Prostate gland (tissue), 2 donors: ENCODE data around the gene SKAP1.

Source experiments
- CTCF ChIP-seq, 4 experiments: fragments of 200-600 bp in 2 of 4; fragments of 450-650 bp in 2 of 4; sonication (generic) in 2 of 4; IDR thresholded peaks; 1 replicate in 3 of 4; 2 replicates in 1 of 4; pipeline ENCODE4 v1.5.1; 2016 to 2019; ENCODE audit warnings: antibody characterized with exemption in 4 of 4, mild to moderate bottlenecking in 2 of 4, moderate library complexity in 2 of 4
- POLR2A ChIP-seq: fragments of 450-650 bp; IDR thresholded peaks from one replicate; pipeline ENCODE4 v1.6.1; 2016; ENCODE audit warnings: antibody characterized with exemption, mild to moderate bottlenecking

GRCh38 chr17:48479014-48479402 lies 49.0 kb upstream of the SKAP1 start:
- TF ChIP-seq CTCF (IDR thresholded peaks at IDR 0.05) (no peak), POLR2A (no peak)
